Measurements from ENCODE around the gene L1CAM.

- TF ChIP-seq CTCF (IDR thresholded peaks at IDR 0.05; ENCODE audit: poor library complexity): no peak
- no peak for TF ChIP-seq EZH2phosphoT487 (IDR thresholded peaks at IDR 0.05; ENCODE audit: low read depth, severe bottlenecking, unreplicated experiment)
- no peak for TF ChIP-seq EZH2 (IDR thresholded peaks at IDR 0.05; ENCODE audit: borderline replicate concordance)
These were observed 57.0 kb downstream of the L1CAM start for GRCh38 chrX:153828723-153829548.
